Measurements from ENCODE around the gene CARD6. TPM values are rescaled to one million over a fixed set of nuclear protein-coding genes. Genes with fewer than 3 reads are reported as not detected.
"Not testable (repeated sequence)": the region's sequence is repeated elsewhere in the genome, so short reads cannot be mapped to it uniquely, and the experiment has no call there.

CARD6 gene
- total RNA-seq, 1 experiment from 2014 or later, result 5.6 TPM

DNA sequence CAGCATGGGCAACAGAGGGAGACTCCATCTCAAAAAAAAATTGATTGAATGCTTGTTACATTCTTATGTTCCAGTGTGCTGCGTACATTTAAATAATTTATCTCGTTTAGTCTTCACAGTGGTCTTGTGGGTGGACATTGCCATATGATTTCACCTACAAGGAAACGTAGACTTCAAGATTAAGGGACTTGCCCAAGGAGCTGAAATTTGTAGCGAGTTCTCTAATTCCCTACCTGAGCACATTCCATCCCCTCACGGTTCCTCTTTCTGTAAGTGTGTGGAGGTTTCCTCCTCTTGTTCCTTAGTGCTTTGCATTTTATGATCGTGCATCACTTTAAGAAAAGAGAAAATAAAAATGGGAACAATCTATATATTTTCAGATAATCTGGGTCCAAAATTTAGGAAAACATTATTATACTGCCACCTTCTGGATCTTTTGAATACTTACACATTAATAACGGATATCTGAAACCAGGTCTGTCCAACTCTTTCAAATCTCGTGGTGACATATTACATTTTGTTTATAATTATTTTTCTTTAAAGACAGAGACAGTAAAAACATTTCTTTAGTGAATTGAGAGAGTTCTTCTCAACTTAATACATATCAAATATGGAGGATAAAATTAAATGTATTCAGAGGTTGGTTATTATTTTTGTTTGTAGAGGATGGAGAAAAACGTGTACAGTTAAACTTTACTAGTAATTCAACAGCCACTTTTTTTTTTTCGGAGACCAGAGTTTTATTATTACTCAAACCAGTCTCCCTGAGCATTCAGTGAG lies 38.2 kb downstream of the CARD6 start:
- H3K36me3 Mint-ChIP-seq (ENCODE audit: insufficient read depth, unreplicated experiment), result no peaks in the 10 kb centered on the region
- no peaks in the 10 kb centered on the region for H3K4me1 Mint-ChIP-seq (ENCODE audit: insufficient read depth, unreplicated experiment)
- ChIA-PET CTCF (interaction anchor here (0.6 to 2.0 kb wide), 21 partner anchors 10 to 1300 kb away, joined by 3 to 9 read pairs (median 3); partner anchors contain the start of genes C7 and TTC33), POLR2A (interaction anchor here (0.7 to 0.8 kb wide), 2 partner anchors 21 to 38 kb away, joined by 3 to 4 read pairs; partner anchors contain the start of gene CARD6)
- intact Hi-C loops (cut with micrococcal nuclease), result loop anchor here (1.0 to 5.0 kb wide), 5 partner anchors 124 to 1301 kb away; partner anchors contain the start of gene TTC33
- H3K4me3 Mint-ChIP-seq (ENCODE audit: unreplicated experiment), result no peak overlapping the region
- H3K27ac Mint-ChIP-seq (ENCODE audit: low read depth, unreplicated experiment), result no peak overlapping the region
- TF ChIP-seq, protein P1, sequence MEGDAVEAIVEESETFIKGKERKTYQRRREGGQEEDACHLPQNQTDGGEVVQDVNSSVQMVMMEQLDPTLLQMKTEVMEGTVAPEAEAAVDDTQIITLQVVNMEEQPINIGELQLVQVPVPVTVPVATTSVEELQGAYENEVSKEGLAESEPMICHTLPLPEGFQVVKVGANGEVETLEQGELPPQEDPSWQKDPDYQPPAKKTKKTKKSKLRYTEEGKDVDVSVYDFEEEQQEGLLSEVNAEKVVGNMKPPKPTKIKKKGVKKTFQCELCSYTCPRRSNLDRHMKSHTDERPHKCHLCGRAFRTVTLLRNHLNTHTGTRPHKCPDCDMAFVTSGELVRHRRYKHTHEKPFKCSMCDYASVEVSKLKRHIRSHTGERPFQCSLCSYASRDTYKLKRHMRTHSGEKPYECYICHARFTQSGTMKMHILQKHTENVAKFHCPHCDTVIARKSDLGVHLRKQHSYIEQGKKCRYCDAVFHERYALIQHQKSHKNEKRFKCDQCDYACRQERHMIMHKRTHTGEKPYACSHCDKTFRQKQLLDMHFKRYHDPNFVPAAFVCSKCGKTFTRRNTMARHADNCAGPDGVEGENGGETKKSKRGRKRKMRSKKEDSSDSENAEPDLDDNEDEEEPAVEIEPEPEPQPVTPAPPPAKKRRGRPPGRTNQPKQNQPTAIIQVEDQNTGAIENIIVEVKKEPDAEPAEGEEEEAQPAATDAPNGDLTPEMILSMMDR (IDR thresholded peaks at IDR 0.05; ENCODE audit: unreplicated experiment), result peak; percentile 37
- peak; percentile 38 for DNase-seq (ENCODE audit: unreplicated experiment)
- H3K9me3 Mint-ChIP-seq (ENCODE audit: unreplicated experiment), result peaks cover 14% of the 10 kb centered on the region
- BruUV-seq (replicated peaks), result no TSS peak
- H3K27me3 Mint-ChIP-seq (ENCODE audit: insufficient read depth, unreplicated experiment), result no peaks in the 10 kb centered on the region

DNA sequence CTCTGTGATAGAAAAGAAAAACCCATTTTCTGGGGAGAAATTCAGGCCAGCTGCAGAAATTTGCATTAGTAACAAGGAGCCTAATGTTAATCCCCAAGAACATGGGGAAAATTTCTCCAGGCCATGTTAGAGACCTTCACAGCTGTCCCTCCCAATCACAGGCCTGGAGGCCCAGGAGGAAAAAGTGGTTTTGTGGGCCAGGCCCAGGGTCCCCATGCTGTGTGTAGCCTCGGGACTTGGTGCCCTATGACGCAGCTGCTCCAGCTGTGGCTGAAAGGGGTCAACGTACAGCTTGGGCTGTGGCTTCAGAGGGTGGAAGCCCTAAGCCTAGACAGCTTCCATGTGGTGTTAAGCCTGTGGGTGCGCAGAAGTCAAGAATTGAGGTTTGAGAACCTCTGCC lies 41.1 kb downstream of the CARD6 start:
- ChIA-PET CTCF (interaction anchor here (1.5 kb wide), 1 partner anchor 1168 kb away, joined by 3 read pairs; no protein-coding TSS in a partner anchor), POLR2A (no interaction called here)
- Mint-ChIP-seq H3K4me3 (ENCODE audit: unreplicated experiment) (no peak overlapping the region), H3K36me3 (ENCODE audit: insufficient read depth, unreplicated experiment) (no peaks in the 10 kb centered on the region), H3K27ac (ENCODE audit: low read depth, unreplicated experiment) (no peak overlapping the region), H3K27me3 (ENCODE audit: insufficient read depth, unreplicated experiment) (no peaks in the 10 kb centered on the region), H3K9me3 (ENCODE audit: unreplicated experiment) (peaks cover 7% of the 10 kb centered on the region), H3K4me1 (ENCODE audit: insufficient read depth, unreplicated experiment) (no peaks in the 10 kb centered on the region)
- TF ChIP-seq, protein P1 (IDR thresholded peaks at IDR 0.05; ENCODE audit: unreplicated experiment), result no peak
- intact Hi-C loops (cut with micrococcal nuclease), result no loop called here
- DNase-seq (ENCODE audit: unreplicated experiment), result no peak
- no TSS peak for BruUV-seq (replicated peaks)

DNA sequence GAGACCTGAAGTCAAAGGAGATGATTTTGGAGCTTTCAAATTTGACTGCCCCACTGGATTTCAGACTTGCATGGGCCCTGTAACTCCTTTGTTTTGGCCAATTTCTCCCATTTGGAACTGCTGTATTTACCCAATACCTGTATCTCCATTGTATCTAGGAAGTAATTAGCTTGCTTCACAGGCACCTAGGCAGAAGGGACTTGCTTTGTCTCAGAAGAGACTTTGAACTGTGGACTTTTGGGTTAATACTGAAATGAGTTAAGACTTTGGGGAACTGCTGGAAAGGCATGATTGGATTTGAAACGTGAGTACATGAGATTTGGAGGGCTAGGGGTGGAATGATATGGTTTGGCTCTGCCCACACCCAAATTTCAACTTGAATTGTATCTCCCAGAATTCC lies 41.9 kb downstream of the CARD6 start:
- intact Hi-C loops (cut with micrococcal nuclease); H3K4me1 Mint-ChIP-seq (ENCODE audit: insufficient read depth, unreplicated experiment); H3K27me3 Mint-ChIP-seq (ENCODE audit: insufficient read depth, unreplicated experiment); DNase-seq (ENCODE audit: unreplicated experiment); H3K27ac Mint-ChIP-seq (ENCODE audit: low read depth, unreplicated experiment); BruUV-seq (replicated peaks); H3K4me3 Mint-ChIP-seq (ENCODE audit: unreplicated experiment); H3K36me3 Mint-ChIP-seq (ENCODE audit: insufficient read depth, unreplicated experiment); H3K9me3 Mint-ChIP-seq (ENCODE audit: unreplicated experiment): not testable (repeated sequence)
- POLR2A ChIA-PET, result interaction anchor here (0.6 kb wide), 1 partner anchor 245 kb away, joined by 3 read pairs; no protein-coding TSS in a partner anchor
- CTCF ChIA-PET, result interaction anchor here (0.6 to 1.5 kb wide), 3 partner anchors 35 to 1169 kb away, joined by 3 to 4 read pairs (median 4); no protein-coding TSS in a partner anchor

DNA sequence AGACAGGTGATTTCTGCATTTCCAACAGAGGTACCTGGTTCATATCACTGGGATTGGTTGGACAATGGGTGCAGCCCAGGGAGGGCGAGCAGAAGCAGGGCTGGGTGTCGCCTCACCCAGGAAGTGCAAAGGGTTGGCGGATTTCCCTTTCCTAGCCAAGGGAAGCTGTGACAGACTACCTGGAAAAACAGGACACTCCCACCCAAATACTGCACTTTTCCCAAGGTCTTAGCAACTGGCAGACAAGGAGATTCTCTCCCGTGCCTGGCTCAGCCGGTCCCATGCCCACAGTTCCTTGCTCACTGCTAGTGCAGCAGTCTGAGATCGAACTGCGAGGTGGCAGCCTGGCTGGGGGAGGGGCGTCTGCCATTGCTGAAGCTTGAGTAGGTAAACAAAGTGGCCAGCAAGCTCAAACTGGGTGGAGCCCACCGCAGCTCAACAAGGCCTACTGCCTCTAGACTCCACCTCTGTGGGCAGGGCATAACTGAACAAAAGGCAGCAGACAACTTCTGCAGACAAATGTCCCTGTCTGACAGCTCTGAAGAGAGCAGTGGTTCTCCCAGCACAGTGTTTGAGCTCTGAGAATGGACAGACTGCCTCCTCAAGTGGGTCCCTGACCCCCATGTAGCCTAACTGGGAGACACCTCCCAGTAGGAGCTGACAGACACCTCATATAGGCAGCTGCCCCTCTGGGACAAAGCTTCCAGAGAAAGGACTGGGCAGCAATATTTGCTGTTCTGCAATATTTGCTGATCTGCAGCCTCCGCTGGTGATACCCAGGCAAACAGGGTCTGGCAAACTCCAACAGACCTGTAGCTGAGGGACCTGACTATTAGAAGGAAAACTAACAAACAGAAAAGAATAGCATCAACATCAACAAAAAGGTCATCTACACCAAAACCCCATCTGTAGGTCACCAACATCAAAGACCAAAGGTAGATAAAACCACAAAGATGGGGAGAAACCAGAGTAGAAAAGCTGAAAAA lies 54.6 kb downstream of the CARD6 start:
- H3K4me1 Mint-ChIP-seq (ENCODE audit: insufficient read depth, unreplicated experiment); H3K27me3 Mint-ChIP-seq (ENCODE audit: insufficient read depth, unreplicated experiment); H3K4me3 Mint-ChIP-seq (ENCODE audit: unreplicated experiment); intact Hi-C loops (cut with micrococcal nuclease); DNase-seq (ENCODE audit: unreplicated experiment); BruUV-seq (replicated peaks); H3K27ac Mint-ChIP-seq (ENCODE audit: low read depth, unreplicated experiment); POLR2A ChIA-PET; H3K9me3 Mint-ChIP-seq (ENCODE audit: unreplicated experiment); H3K36me3 Mint-ChIP-seq (ENCODE audit: insufficient read depth, unreplicated experiment): not testable (repeated sequence)
- CTCF ChIA-PET, result interaction anchor here (0.6 to 1.6 kb wide), 3 partner anchors 9 to 1684 kb away, joined by 3 to 10 read pairs (median 3); no protein-coding TSS in a partner anchor
